Erythroblast (primary cell): ENCODE results near the gene SGIP1.

Experiments used
- GATA1 ChIP-seq: IDR thresholded peaks from 2 replicates; pipeline ENCODE4 v1.6.1; 2011; ENCODE audit warnings: low read depth, mild to moderate bottlenecking, control low read depth, low read length, moderate library complexity
- POLR2A ChIP-seq: IDR thresholded peaks from 2 replicates; pipeline ENCODE4 v1.6.1; 2011; ENCODE audit warnings: mild to moderate bottlenecking, low read length

DNA sequence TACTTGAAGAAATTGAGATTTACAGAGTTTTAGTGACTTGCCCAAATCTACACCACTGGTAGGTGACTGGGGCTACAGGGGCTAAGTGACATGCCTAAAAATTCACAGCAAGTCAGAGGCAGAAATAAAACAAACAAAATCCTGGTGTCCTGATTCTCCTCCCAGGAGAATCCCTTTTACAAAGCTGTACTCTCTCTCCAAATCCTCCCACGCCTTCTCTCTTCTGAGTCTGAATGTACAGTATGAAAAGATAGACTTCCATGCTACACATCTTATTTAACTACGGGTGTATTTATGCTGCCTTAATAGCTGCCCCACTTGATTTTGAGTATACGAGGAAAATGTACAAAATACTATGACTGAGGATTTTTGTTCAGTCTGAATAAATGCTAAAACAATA is 65.4 kb downstream of the SGIP1 start:
- no peak for TF ChIP-seq POLR2A
- no peak for TF ChIP-seq GATA1
